ENCODE results near the gene TCEA2.

DNA sequence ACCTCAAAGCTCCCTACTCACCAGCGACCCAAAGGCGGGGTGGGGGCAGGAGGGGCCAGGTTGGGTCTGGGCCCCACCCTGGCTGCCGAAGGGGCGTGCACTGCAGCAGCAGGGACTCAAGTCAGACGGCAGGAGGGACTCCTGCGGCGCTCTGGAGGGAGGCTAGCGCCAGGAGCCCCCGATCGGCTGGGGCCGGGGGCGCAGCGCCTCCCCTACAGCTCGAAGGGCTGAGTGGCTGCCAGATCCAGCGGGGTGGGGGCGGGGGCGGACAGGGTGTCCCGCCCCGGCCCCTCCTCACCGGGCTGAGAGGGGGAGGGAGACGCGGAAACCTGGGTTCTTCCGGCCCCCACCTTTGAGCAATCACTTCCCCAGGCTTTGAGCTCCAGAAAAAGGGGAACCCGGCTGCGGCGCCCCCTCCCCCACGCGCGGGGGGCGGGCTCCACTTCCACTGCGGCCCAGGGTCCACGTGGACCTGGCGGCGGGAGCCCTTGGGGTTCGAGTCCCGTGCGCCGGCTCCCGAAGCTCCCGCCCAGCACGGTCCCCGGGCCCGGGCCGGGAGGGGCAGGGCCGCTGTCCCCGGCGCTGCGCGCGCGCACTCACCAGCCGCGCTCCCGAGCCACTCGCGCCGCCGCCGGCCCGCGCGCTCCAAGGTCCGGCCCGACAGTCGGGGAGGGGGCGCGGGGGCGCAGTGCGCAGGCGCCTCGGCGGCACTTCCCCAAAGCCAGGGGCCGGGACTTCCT lies 16.4 kb downstream of the TCEA2 start, which contains the start of gene RGS19:
- TF ChIP-seq POLR2A (IDR thresholded peaks at IDR 0.05) (no peak), POLR2AphosphoS5 (IDR thresholded peaks at IDR 0.05) (no peak)
